Left lung (tissue), 10 donors: ENCODE data around the gene SYDE1. TPM values are rescaled to one million over a fixed set of nuclear protein-coding genes. Genes with fewer than 3 reads are reported as not detected.

Experiments
- ATAC-seq: fragments of 200-7000 bp; cut with Tn5 transposase; one replicate; pipeline ENCODE4 v1.9.1; 2020; ENCODE audit warnings: moderate library complexity
- DNase-seq, 4 donors: peaks; one replicate each; pipeline ENCODE4 v3.0.0-alpha.2; 2013 to 2020
- H3K27ac ChIP-seq, 2 donors: fragments of 200-600 bp; sonication (generic) in 1 of 2; one replicate each; pipeline versions ENCODE4 v1.5.0 to v1.8.0; 2020 to 2021
- H3K27me3 ChIP-seq, 2 donors: fragments of 200-600 bp; sonication (generic) in 1 of 2; one replicate each; pipeline versions ENCODE4 v1.5.0 to v1.8.0; 2020 to 2021
- H3K36me3 ChIP-seq, 2 donors: fragments of 200-600 bp; sonication (generic) in 1 of 2; one replicate each; pipeline versions ENCODE4 v1.5.0 to v1.8.0; 2020 to 2021
- H3K4me1 ChIP-seq, 2 donors: fragments of 200-600 bp; one replicate each; pipeline ENCODE4 v1.8.0; 2021
- H3K4me3 ChIP-seq, 2 donors: fragments of 200-600 bp; sonication (generic) in 1 of 2; one replicate each; pipeline versions ENCODE4 v1.5.0 to v1.8.0; 2020 to 2021; ENCODE audit warnings: mild to moderate bottlenecking in 1 of 2
- H3K9me3 ChIP-seq, 2 donors: fragments of 200-600 bp; sonication (generic) in 1 of 2; one replicate each; pipeline versions ENCODE4 v1.5.0 to v1.8.0; 2020 to 2021
- CTCF ChIP-seq, 2 donors: fragments of 200-600 bp; sonication (generic) in 1 of 2; IDR thresholded peaks; one replicate each; pipeline versions ENCODE4 v1.5.0 to v1.8.0; 2021; ENCODE audit warnings: antibody characterized with exemption in 2 of 2
- intact Hi-C, 2 donors: fragments of 100-400 bp; cut with DNase I; formaldehyde crosslinking; loops; one replicate each; pipeline versions ENCODE4 v1.11.2 to v1.14.2; 2022
- polyA plus RNA-seq, 6 donors: library from polyadenylated mRNA; unstranded; fragments of 120-200 nt; gene quantifications; one replicate each; pipeline ENCODE4 v1.2.1, GENCODE V29; 2013; ENCODE audit not compliant: insufficient read length in 6 of 6
- total RNA-seq, 2 donors: library from RNA; stranded (reverse); fragmentation: NEBNext Ultra II Directional; extraction: Animal tissue kit (Norgen Biotek cat#: 25700); gene quantifications; one replicate each; pipeline ENCODE4 v1.2.1, GENCODE V29; 2021
- donor health status: DM: no; HTN: yes; CAD: no.
- donor health status: DM: no; HTN: no; CAD: no.

Gene SYDE1
- total and polyA plus RNA-seq, 8 donors, result 16.6 to 33.8 (median 22.5) TPM

GRCh38 chr19:15115762-15116615 lies 8.8 kb downstream of the SYDE1 start:
- TF ChIP-seq CTCF (IDR thresholded peaks at IDR 0.05), result no peak
- no peak for ATAC-seq
- Histone ChIP-seq H3K36me3 (peaks cover 0 to 97% of the 10 kb centered on the region in 2 donors), H3K4me3 (no peak overlapping the region), H3K27me3 (no peaks in the 10 kb centered on the region), H3K4me1 (no peaks in the 10 kb centered on the region), H3K9me3 (no peaks in the 10 kb centered on the region), H3K27ac (peak overlapping the region in 1 of 2 donors; percentile 46)
- no peak for DNase-seq
- intact Hi-C loops, result no loop called here

GRCh38 chr19:15116856-15117255 lies 9.7 kb downstream of the SYDE1 start:
- DNase-seq, result no peak
- Histone ChIP-seq H3K36me3 (peaks cover 0 to 96% of the 10 kb centered on the region in 2 donors), H3K27me3 (no peaks in the 10 kb centered on the region), H3K27ac (no peak overlapping the region), H3K4me1 (no peaks in the 10 kb centered on the region), H3K4me3 (no peak overlapping the region), H3K9me3 (no peaks in the 10 kb centered on the region)
- intact Hi-C loops, result no loop called here
- ATAC-seq, result no peak
- no peak for TF ChIP-seq CTCF (IDR thresholded peaks at IDR 0.05)

GRCh38 chr19:15118248-15118647 lies 11.0 kb downstream of the SYDE1 start:
- intact Hi-C loops, result no loop called here
- no peak for TF ChIP-seq CTCF (IDR thresholded peaks at IDR 0.05)
- peaks cover 0 to 96% of the 10 kb centered on the region in 2 donors for H3K36me3 ChIP-seq

GRCh38 chr19:15118789-15119494 lies 11.7 kb downstream of the SYDE1 start:
- no peak overlapping the region for H3K27ac ChIP-seq
- no peak overlapping the region for H3K4me3 ChIP-seq
- intact Hi-C loops, result no loop called here
- TF ChIP-seq CTCF (IDR thresholded peaks at IDR 0.05), result no peak
- DNase-seq (no peak), ATAC-seq (no peak)
- H3K36me3 ChIP-seq, result peaks cover 0 to 90% of the 10 kb centered on the region in 2 donors
- no peaks in the 10 kb centered on the region for H3K27me3 ChIP-seq
- H3K4me1 ChIP-seq, result peaks cover 1 to 5% of the 10 kb centered on the region in 2 donors
- no peaks in the 10 kb centered on the region for H3K9me3 ChIP-seq

More at GRCh38 chr19:15118248-15118647, 11.0 kb downstream of the SYDE1 start:
- no peaks in the 10 kb centered on the region for H3K4me1 ChIP-seq
- H3K27ac ChIP-seq, result no peak overlapping the region
- H3K4me3 ChIP-seq, result no peak overlapping the region
- ATAC-seq (no peak), DNase-seq (no peak)
- no peaks in the 10 kb centered on the region for H3K27me3 ChIP-seq
- no peaks in the 10 kb centered on the region for H3K9me3 ChIP-seq
